GM23338 (cell line): ENCODE data around the gene GABPB1. TPM values are rescaled to one million over a fixed set of nuclear protein-coding genes. Genes with fewer than 3 reads are reported as not detected.

Experiments
- ATAC-seq: fragments of 200-7000 bp; cut with Tn5 transposase; 3 replicates; pipeline ENCODE4 v1.9.1; 2020
- DNase-seq: peaks from one replicate; pipeline ENCODE4 v3.0.0-alpha.2; 2015; ENCODE audit warnings: low spot score
- H2AFZ ChIP-seq: fragments of 200-600 bp; sonication (generic); 2 replicates; pipeline ENCODE4 v1.8.0; 2016; ENCODE audit warnings: antibody characterized with exemption, mild to moderate bottlenecking, moderate library complexity
- H3F3A ChIP-seq: fragments of 200-600 bp; sonication (generic); replicated peaks from 2 replicates; pipeline ENCODE4 v1.8.0; 2017; ENCODE audit warnings: antibody characterized with exemption, mixed run types, low read depth
- H3K27ac ChIP-seq: fragments of 200-600 bp; sonication (generic); 2 replicates; pipeline ENCODE4 v1.6.1; 2016; ENCODE audit warnings: low read depth
- H3K27me3 ChIP-seq: fragments of 200-600 bp; sonication (generic); 2 replicates; pipeline ENCODE4 v1.8.0; 2016; ENCODE audit warnings: mild to moderate bottlenecking, mixed run types, moderate library complexity; ENCODE audit not compliant: insufficient read depth
- H3K36me3 ChIP-seq: fragments of 200-600 bp; sonication (generic); 2 replicates; pipeline ENCODE4 v1.8.0; 2016; ENCODE audit warnings: mild to moderate bottlenecking; ENCODE audit not compliant: insufficient read depth
- H3K4me1 ChIP-seq: fragments of 200-600 bp; sonication (generic); 2 replicates; pipeline ENCODE4 v1.8.0; 2016; ENCODE audit warnings: mild to moderate bottlenecking, moderate library complexity; ENCODE audit not compliant: insufficient read depth
- H3K4me2 ChIP-seq: fragments of 200-600 bp; sonication (generic); 2 replicates; pipeline ENCODE4 v1.7.1; 2017; ENCODE audit warnings: mixed run types
- H3K4me3 ChIP-seq: fragments of 200-600 bp; sonication (generic); 2 replicates; pipeline ENCODE4 v1.6.1; 2016; ENCODE audit warnings: mixed run types
- H3K79me2 ChIP-seq: fragments of 200-600 bp; sonication (generic); replicated peaks from 2 replicates; pipeline ENCODE4 v1.8.0; 2017; ENCODE audit warnings: mild to moderate bottlenecking; ENCODE audit not compliant: insufficient read depth
- H3K9me2 ChIP-seq: fragments of 200-600 bp; sonication (generic); 2 replicates; pipeline ENCODE4 v1.8.0; 2017; ENCODE audit not compliant: insufficient read depth
- H4K20me1 ChIP-seq: fragments of 200-600 bp; sonication (generic); replicated peaks from 2 replicates; pipeline ENCODE4 v1.8.0; 2017; ENCODE audit warnings: mild to moderate bottlenecking; ENCODE audit not compliant: insufficient read depth
- H3K27ac Mint-ChIP-seq: 2 replicates; pipeline ENCODE4 v1.8.0; 2020; ENCODE audit warnings: inconsistent platforms, mild to moderate bottlenecking, moderate library complexity, mixed read lengths
- H3K27me3 Mint-ChIP-seq: 3 replicates; pipeline ENCODE4 v1.8.0; 2022; ENCODE audit warnings: low read depth, mild to moderate bottlenecking, moderate library complexity, mixed read lengths, inconsistent platforms; ENCODE audit not compliant: insufficient read depth, poor library complexity
- H3K36me3 Mint-ChIP-seq: 3 replicates; pipeline ENCODE4 v1.8.0; 2021; ENCODE audit warnings: low read depth, mild to moderate bottlenecking, inconsistent platforms, moderate library complexity, mixed read lengths
- H3K4me1 Mint-ChIP-seq: 3 replicates; pipeline ENCODE4 v1.8.0; 2020; ENCODE audit warnings: mild to moderate bottlenecking, inconsistent platforms, mixed read lengths
- H3K4me3 Mint-ChIP-seq: 3 replicates; pipeline ENCODE4 v1.8.0; 2021; ENCODE audit warnings: moderate library complexity, mild to moderate bottlenecking, inconsistent platforms, mixed read lengths
- H3K9me3 Mint-ChIP-seq: 3 replicates; pipeline ENCODE4 v1.8.0; 2020; ENCODE audit warnings: moderate library complexity, mild to moderate bottlenecking, inconsistent platforms, mixed read lengths
- ETS1 ChIP-seq: IDR thresholded peaks from 2 replicates; pipeline ENCODE4 v1.6.1; 2016; ENCODE audit warnings: antibody characterized with exemption
- EZH2 ChIP-seq: fragments of 200-600 bp; sonication (generic); IDR thresholded peaks from one replicate; pipeline ENCODE4 v1.8.0; 2017; ENCODE audit warnings: antibody characterized with exemption, mild to moderate bottlenecking, low read depth; ENCODE audit not compliant: unreplicated experiment
- JUNB ChIP-seq: IDR thresholded peaks from one replicate; pipeline ENCODE4 v1.6.1; 2016; ENCODE audit warnings: antibody characterized with exemption; ENCODE audit not compliant: unreplicated experiment
- POLR2AphosphoS5 ChIP-seq: IDR thresholded peaks from 2 replicates; pipeline ENCODE4 v1.6.1; 2016; ENCODE audit warnings: antibody characterized with exemption, low read depth
- REST ChIP-seq: IDR thresholded peaks from one replicate; pipeline ENCODE4 v1.6.1; 2018; ENCODE audit warnings: antibody characterized with exemption; ENCODE audit not compliant: unreplicated experiment
- STAT1 ChIP-seq: IDR thresholded peaks from one replicate; pipeline ENCODE4 v1.6.1; 2016; ENCODE audit warnings: antibody characterized with exemption; ENCODE audit not compliant: unreplicated experiment
- ZNF331 ChIP-seq: fragments of 250-450 bp; sonication (Bioruptor Pico); IDR thresholded peaks from 2 replicates; pipeline ENCODE4 v1.5.0; 2020; ENCODE audit warnings: low read depth, mild to moderate bottlenecking, moderate library complexity
- ZNF462 ChIP-seq: fragments of 250-450 bp; sonication (Bioruptor Pico); IDR thresholded peaks from 2 replicates; pipeline ENCODE4 v1.5.0; 2020; ENCODE audit warnings: mild to moderate bottlenecking, moderate library complexity
- polyA plus RNA-seq: library from polyadenylated mRNA; unstranded; fragments of >200 nt; fragmentation: Nextera tagmentation; extraction: Ambion mirVana; gene quantifications from 2 replicates; pipeline ENCODE4 v1.2.1, GENCODE V29; 2016
- total RNA-seq: library from RNA; depleted of rRNA; stranded (reverse); fragments of >200 nt; shearing (Covaris generic); gene quantifications from 2 replicates; pipeline ENCODE4 v1.2.3, GENCODE V29; 2014
- TF ChIP-seq, protein P1 (sequence below), 2 experiments: fragments of 200-600 bp in 1 of 2; sonication (generic) in 1 of 2; conservative IDR thresholded peaks; 2 replicates each; pipeline versions ENCODE4 v1.5.1 to v1.6.1; 2016 to 2017; ENCODE audit warnings: antibody characterized with exemption in 2 of 2, low read depth in 2 of 2, mild to moderate bottlenecking in 2 of 2, moderate library complexity in 1 of 2

Gene GABPB1
- total and polyA plus RNA-seq, 2 experiments from 2014 or later = 34.4 to 53.9 TPM

- Mint-ChIP-seq H3K4me1 (peaks cover 16% of the 10 kb centered on the region; the same call in 2 of the 3 replicates), H3K4me3 (no peak overlapping the region), H3K27ac (no peak overlapping the region), H3K9me3 (no peaks in the 10 kb centered on the region), H3K27me3 (no peaks in the 10 kb centered on the region), H3K36me3 (no peaks in the 10 kb centered on the region)
- Histone ChIP-seq H3K79me2 (peaks cover 48% of the 10 kb centered on the region), H3K36me3 (no peaks in the 10 kb centered on the region), H3K4me3 (no peak overlapping the region), H3K4me2 (no peak overlapping the region), H3K27ac (no peak overlapping the region), H2AFZ (no peak overlapping the region), H3F3A (no peaks in the 10 kb centered on the region), H4K20me1 (no peaks in the 10 kb centered on the region), H3K27me3 (no peaks in the 10 kb centered on the region), H3K4me1 (peaks cover 5% of the 10 kb centered on the region; the same call in 1 of the 2 replicates), H3K9me2 (no peaks in the 10 kb centered on the region)
- no peak for ATAC-seq
- TF ChIP-seq REST = no peak
- no peak for TF ChIP-seq STAT1
- TF ChIP-seq EZH2 = no peak
- no peak for TF ChIP-seq ZNF331 (CRISPR knock-in tag)
- DNase-seq = no peak
These were observed 26.9 kb downstream of the GABPB1 start for GRCh38 chr15:50328116-50328515.

DNA sequence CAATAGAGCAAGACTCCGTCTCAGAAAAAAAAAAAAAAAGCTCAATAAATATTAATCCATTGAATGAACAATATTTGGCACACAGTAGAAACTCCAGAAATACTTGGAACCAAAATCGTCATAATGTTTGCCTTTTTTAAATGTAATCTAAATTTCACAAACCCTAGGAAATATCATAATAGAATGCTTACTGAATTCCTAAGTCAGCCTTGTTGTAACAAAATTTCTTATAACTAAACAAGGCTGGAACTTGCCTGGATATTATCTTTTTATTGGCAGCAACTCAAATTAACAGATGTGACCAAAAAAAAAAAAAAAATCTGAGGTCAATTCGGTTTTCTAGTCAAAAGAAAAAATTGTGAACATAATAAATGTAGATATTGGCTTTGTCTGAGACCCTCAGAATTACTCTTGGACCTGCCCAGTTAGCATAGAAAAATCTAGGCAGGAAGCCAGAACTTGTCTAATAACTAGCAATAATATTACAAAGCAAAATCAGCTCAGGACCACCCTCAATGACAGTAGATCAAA is 33.3 kb downstream of the GABPB1 start:
- no peaks in the 10 kb centered on the region for H3K36me3 ChIP-seq
- peaks cover 21% of the 10 kb centered on the region for H3K79me2 ChIP-seq
- H2AFZ ChIP-seq = no peak overlapping the region
- H4K20me1 ChIP-seq = no peaks in the 10 kb centered on the region
- no peaks in the 10 kb centered on the region for H3K4me1 Mint-ChIP-seq
- no peaks in the 10 kb centered on the region for H3K27me3 ChIP-seq
- no peak overlapping the region for H3K27ac Mint-ChIP-seq
- H3K9me2 ChIP-seq = no peaks in the 10 kb centered on the region
- no peaks in the 10 kb centered on the region for H3K27me3 Mint-ChIP-seq
- no peaks in the 10 kb centered on the region for H3K36me3 Mint-ChIP-seq
- DNase-seq = no peak
- no peaks in the 10 kb centered on the region for H3K4me1 ChIP-seq
- no peaks in the 10 kb centered on the region for H3K9me3 Mint-ChIP-seq
- H3F3A ChIP-seq = no peaks in the 10 kb centered on the region
- no peak overlapping the region for H3K4me3 ChIP-seq
- H3K4me2 ChIP-seq = no peak overlapping the region
- ATAC-seq = no peak
- H3K4me3 Mint-ChIP-seq = no peak overlapping the region
- no peak overlapping the region for H3K27ac ChIP-seq
- TF ChIP-seq ZNF462 (CRISPR knock-in tag) (no peak), JUNB (no peak), ETS1 (no peak), POLR2AphosphoS5 (no peak)
- TF ChIP-seq, protein P1, sequence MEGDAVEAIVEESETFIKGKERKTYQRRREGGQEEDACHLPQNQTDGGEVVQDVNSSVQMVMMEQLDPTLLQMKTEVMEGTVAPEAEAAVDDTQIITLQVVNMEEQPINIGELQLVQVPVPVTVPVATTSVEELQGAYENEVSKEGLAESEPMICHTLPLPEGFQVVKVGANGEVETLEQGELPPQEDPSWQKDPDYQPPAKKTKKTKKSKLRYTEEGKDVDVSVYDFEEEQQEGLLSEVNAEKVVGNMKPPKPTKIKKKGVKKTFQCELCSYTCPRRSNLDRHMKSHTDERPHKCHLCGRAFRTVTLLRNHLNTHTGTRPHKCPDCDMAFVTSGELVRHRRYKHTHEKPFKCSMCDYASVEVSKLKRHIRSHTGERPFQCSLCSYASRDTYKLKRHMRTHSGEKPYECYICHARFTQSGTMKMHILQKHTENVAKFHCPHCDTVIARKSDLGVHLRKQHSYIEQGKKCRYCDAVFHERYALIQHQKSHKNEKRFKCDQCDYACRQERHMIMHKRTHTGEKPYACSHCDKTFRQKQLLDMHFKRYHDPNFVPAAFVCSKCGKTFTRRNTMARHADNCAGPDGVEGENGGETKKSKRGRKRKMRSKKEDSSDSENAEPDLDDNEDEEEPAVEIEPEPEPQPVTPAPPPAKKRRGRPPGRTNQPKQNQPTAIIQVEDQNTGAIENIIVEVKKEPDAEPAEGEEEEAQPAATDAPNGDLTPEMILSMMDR (conservative IDR thresholded peaks at IDR 0.05; ENCODE audit: low read depth in 2 of 2) = no peak
